NCI-H2196 treated with DMSO at 0.1 percent for 48 hours (cell line): ENCODE results near the gene NFATC1.
"Not testable (repeated sequence)": the region's sequence is repeated elsewhere in the genome, so short reads cannot be mapped to it uniquely, and the experiment has no call there.

Experiments used
- DNase-seq: peaks from one replicate; lab custom pipeline; 2025; ENCODE audit not compliant: unreplicated experiment; lab: John Stamatoyannopoulos, UW

Gene NFATC1

GRCh38 chr18:79470547-79470946 is 74.8 kb downstream of the NFATC1 start:
- DNase-seq, result no peak

GRCh38 chr18:79471046-79471445 is 75.3 kb downstream of the NFATC1 start:
- no peak for DNase-seq

DNA sequence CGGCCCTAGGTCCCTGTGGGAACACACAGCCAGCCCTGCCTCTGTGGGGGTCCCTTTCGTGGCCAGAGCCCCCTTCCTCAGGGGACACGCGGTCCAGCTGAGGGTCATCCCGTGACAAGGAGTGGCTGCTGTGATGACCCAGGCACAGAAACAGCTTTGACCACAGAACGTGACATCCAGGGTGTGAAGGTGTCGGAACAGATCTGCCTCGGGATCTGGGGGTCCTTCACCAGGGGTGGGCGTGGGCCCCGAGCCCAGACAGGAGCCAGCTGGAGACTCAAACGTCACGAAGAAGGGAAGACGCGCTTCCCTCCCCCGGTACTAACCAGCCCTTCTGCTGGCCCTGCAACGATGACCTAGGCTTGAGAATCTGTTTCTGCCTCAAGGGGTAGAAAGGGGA is 75.9 kb downstream of the NFATC1 start:
- no peak for DNase-seq

GRCh38 chr18:79472176-79472575 is 76.4 kb downstream of the NFATC1 start:
- DNase-seq, result no peak

GRCh38 chr18:79472946-79473345 is 77.2 kb downstream of the NFATC1 start:
- DNase-seq, result no peak

DNA sequence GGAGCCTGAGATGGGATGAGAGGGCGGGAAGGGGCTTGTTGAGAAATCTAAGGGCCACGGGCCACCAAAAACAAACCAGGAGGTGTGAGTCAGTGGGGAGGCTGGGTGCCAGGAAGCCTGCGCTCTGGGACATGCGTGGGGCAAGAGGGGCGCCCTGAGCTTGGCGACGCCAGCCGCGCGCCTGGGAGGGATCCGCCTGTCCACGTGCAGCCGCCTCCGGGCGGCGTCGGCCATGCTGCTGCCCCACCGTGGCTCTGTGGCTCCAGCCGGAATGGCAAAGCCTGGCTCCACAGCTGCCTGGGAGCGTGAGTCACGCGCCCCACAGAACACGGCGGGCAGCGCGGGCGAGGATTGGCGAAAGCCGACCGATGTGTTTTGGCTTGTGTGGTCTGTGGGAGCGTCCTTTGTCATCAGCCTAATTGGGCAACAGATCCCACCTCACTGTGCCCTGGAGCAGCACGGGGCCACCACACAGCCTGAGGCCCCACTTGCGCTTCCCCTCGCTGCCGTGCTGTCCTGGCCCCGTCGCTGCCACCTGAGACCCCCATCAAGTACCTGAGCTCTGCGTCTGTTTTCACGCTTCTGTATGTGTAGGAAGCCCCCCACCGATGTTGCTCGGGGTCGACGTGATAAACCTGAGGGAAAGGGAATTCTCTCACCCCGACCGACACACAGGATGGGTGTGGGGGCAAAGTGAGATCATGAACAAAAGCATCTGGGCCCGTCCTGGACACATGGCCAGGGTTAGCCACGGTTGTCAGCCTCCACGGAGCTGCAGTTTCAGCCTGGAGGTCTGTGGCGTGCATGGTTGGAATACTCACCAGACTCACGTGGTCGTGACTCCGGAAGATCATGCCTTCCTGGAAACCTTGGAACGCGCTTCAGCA is 80.5 kb downstream of the NFATC1 start:
- no peak for DNase-seq

- no peak for DNase-seq
These were observed 81.3 kb downstream of the NFATC1 start for GRCh38 chr18:79476918-79477571.

DNA sequence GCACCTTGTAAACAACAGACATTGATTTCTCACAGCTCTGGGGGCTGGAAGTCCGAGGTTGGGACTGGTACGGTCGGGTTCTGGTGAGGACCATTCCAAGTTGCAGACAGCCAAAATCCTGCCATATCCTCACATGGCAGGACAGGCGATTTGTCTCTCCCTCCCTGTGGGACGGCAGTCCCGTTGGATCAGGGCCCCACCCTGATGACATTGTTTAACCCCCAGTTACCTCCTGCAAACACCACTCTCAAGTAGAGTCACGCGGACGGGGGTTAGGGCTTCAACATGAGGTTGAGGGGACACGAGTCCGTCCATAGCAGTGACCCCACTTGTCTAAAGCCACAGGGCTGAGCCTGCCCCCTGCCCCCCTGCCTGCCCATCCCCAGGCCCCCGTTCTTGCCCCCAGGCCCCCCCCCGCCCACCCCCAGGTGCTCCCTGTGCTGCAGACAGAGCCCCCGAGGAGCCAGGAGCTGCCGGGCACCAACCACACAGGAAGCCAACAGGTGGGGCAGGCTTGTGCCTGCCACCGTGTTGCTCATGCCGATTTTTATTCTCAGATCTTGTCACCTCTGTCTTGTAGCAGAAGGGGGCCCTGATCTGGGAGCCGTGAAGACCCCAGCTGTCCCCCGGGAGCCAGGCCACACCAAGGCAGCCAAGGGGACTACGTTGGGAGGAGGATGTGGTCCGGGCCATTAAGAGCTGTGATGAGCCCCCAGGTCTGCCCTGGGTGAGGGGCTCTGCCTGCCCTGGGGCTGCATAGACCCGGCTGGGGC is 82.2 kb downstream of the NFATC1 start:
- no peak for DNase-seq

- DNase-seq, result no peak
These were observed 82.9 kb downstream of the NFATC1 start for GRCh38 chr18:79478484-79479115.

DNA sequence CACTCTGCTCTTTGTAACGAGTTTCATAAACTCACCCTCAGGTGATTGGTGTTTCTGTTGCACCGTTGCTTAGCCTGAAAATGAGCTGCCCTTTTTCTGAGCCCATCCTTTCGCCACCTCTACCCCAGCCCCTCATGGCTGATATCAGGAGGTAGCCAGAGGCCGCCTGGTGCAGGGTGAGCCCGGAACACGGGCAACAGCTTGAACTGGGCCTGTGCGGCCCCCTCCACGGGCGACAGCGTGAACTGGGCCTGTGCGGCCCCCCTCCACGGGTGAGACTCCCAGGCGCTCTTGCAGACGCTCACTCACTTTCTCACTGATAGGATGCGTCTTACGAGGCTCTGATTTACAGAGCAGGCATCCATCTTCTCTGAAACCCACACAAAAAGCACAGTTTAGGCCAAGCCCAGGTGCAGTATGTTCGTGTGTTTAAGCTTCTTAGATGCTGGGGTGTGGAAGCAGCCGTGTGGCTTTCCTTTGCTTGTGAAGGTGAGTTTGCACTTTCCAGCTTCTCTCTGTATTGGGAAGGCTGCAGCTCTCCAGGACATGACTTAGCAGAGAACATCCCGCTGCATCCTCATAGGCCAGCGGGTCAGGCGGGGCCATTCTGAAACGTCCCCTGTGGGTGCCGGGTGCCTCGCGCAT is 83.5 kb downstream of the NFATC1 start:
- DNase-seq, result no peak

DNA sequence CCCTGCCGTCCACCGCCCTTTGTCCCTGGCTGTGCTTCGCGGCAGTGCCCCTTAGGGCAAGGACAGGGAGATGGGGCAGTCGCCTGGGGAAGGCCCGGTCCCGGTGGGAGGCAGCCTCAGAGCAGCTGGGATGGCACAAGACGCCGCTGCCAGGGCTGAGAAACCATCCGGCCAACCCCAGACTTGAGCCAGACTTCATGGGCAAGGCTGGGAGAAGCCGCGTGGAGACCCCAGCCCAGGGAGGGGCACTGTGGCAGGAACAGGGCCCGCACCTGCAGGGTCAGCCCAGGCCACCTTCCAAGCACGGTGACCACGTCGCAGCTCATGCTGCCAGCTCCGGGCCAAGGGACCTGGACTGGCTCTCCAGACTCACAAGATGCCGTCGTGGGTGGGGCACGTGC is 84.0 kb downstream of the NFATC1 start:
- no peak for DNase-seq

- DNase-seq, result no peak
These were observed 84.7 kb downstream of the NFATC1 start for GRCh38 chr18:79480171-79481045.

- DNase-seq, result no peak
These were observed 85.5 kb downstream of the NFATC1 start for GRCh38 chr18:79481046-79481790.

DNA sequence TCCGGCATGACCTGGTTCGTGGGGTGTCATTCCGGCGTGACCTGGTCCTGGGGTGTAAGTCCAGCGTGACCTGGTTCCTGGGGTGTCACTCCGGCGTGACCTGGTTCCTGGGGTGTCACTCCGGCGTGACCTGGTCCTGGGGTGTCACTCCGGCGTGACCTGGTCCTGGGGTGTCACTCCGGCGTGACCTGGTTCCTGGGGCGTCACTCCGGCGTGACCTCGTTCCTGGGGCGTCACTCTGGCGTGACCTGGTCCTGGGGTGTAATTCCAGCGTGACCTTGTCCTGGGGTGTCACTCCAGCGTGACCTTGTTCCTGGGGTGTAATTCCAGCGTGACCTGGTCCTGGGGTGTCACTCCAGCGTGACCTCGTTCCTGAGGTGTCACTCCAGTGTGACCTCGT is 87.7 kb downstream of the NFATC1 start:
- not testable (repeated sequence) for DNase-seq

DNA sequence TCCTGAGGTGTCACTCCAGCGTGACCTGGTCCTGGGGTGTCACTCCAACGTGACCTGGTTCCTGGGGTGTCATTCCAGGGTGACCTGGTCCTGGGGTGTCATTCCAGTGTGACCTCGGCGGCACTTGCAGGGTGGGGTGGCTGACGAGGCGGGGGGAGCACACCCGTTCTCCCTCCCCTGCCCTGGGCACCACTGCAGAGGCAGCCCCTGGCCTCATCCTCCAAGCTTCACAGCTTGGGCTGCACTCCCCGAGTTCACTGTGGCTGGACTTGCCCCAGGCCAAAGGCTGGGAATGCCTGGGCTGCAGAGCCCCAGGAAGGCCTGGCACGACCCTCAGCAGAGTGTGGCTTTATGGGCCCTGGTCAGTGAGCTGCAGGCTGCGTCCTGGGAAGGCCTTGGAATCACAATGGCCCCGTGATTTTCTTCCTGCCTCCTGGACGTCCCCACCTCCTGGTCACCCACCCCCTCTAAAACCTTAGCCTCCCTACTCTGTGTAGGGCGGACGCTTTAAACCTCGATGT is 88.3 kb downstream of the NFATC1 start:
- DNase-seq, result no peak

DNA sequence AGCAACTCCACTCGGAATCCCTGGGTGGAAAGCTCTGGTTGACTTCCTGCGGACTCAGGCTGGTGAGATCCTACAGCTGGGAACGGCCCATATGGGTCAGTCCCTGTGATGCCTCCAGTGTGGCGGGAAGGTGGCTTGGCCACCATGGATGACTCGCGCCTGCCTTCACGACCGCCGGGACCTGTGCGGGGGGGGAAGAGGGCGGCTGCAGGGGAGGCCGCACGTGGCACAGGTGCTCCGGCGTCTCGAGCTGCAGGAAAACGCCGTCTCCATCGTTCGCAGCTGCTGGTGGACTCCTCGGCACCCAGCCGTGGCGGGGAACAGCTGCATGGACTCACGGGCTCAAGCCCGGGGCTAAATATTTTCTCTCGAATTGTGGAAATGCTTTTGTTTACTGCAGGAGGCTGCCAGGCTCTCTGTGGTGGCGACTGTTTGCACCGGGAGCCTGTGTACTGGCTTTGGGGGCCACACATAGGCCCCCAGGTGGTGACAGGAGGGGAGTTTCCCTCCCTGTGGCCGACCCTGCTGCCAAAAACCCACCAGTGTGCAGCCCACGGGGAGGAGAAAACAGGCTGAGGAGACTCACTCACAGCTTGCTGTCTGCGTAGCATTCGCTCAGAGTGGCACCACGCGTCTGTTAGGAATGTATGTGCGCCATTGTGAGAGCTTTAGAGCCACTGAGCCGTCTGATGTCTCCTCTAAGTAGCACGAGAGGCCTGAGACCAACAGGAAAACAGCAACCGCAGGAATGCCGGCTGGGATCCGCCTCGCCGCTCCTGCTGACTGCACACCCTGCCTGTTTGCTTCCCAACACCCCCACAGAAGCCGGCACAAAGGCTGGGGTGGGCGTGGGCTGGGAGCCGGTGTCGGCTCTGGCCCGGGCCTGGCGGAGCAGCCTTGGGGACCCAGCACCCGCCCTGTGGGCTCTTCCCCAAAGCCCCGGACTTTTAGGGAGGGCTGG is 89.2 kb downstream of the NFATC1 start:
- no peak for DNase-seq

- no peak for DNase-seq
These were observed 90.1 kb downstream of the NFATC1 start for GRCh38 chr18:79485788-79486355.
